DMS79 (cell line): Measurements from ENCODE around the gene GPR37L1.
"Not testable (repeated sequence)": the region's sequence is repeated elsewhere in the genome, so short reads cannot be mapped to it uniquely, and the experiment has no call there.

ENCODE experiments used
- DNase-seq: peaks from one replicate; lab custom pipeline; 2025; lab: John Stamatoyannopoulos, UW

Gene GPR37L1

GRCh38 chr1:202168861-202169260 is 46.1 kb downstream of the GPR37L1 start:
- DNase-seq = no peak

- no peak for DNase-seq
Observed at GRCh38 chr1:202170726-202171125, 48.0 kb downstream of the GPR37L1 start.

- no peak for DNase-seq
Observed at GRCh38 chr1:202171292-202172014, 48.7 kb downstream of the GPR37L1 start.

GRCh38 chr1:202172015-202172355 is 49.3 kb downstream of the GPR37L1 start:
- no peak for DNase-seq

- no peak for DNase-seq
Observed at GRCh38 chr1:202173993-202174392, 51.3 kb downstream of the GPR37L1 start.

GRCh38 chr1:202176949-202177927 is 54.5 kb downstream of the GPR37L1 start:
- no peak for DNase-seq

- no peak for DNase-seq
Observed at GRCh38 chr1:202179828-202180750, 57.4 kb downstream of the GPR37L1 start.

- not testable (repeated sequence) for DNase-seq
Observed at GRCh38 chr1:202180751-202181139, 58.0 kb downstream of the GPR37L1 start.

GRCh38 chr1:202181586-202181985 is 58.9 kb downstream of the GPR37L1 start:
- no peak for DNase-seq

- DNase-seq = no peak
Observed at GRCh38 chr1:202182040-202182877, 59.5 kb downstream of the GPR37L1 start.
